Thoracic aorta (tissue), 2 donors: Measurements from ENCODE around the gene PFKL. TPM values are rescaled to one million over a fixed set of nuclear protein-coding genes. Genes with fewer than 3 reads are reported as not detected.

Source experiments
- ATAC-seq: fragments of 150-250 bp; one replicate; pipeline ENCODE4 v1.8.0; 2017; ENCODE audit warnings: low read depth; ENCODE audit not compliant: insufficient number of reproducible peaks, low FRiP score
- DNase-seq: peaks from one replicate; pipeline ENCODE4 v3.0.0-alpha.2; 2020; ENCODE audit warnings: low spot score
- H3K27ac ChIP-seq, 2 donors: fragments of 200-600 bp; sonication (generic); 1 replicate in 1 of 2; 2 replicates in 1 of 2; pipeline ENCODE4 v1.5.1; 2016; ENCODE audit warnings: mild to moderate bottlenecking in 2 of 2, moderate library complexity in 2 of 2
- H3K27me3 ChIP-seq: fragments of 200-600 bp; sonication (generic); replicated peaks from 2 replicates; pipeline ENCODE4 v1.6.0; 2016; ENCODE audit warnings: mild to moderate bottlenecking; ENCODE audit not compliant: insufficient read depth
- H3K36me3 ChIP-seq: fragments of 200-600 bp; sonication (generic); one replicate; pipeline ENCODE4 v1.5.1; 2016
- H3K4me1 ChIP-seq, 2 donors: fragments of 200-600 bp; sonication (generic); 1 replicate in 1 of 2; 2 replicates in 1 of 2; pipeline versions ENCODE4 v1.5.1 to v1.6.0; 2016; ENCODE audit warnings: low read depth in 2 of 2, mild to moderate bottlenecking in 1 of 2; ENCODE audit not compliant: control insufficient read depth in 1 of 2
- H3K4me3 ChIP-seq: fragments of 200-600 bp; sonication (generic); 2 replicates; pipeline ENCODE4 v1.5.1; 2016; ENCODE audit warnings: mild to moderate bottlenecking
- H3K9me3 ChIP-seq: fragments of 200-600 bp; sonication (generic); 2 replicates; pipeline ENCODE4 v1.5.1; 2016
- CTCF ChIP-seq: fragments of 200-600 bp; sonication (generic); IDR thresholded peaks from one replicate; pipeline ENCODE4 v1.5.1; 2019; ENCODE audit warnings: antibody characterized with exemption
- total RNA-seq, 2 donors: library from RNA; depleted of rRNA; stranded (reverse); fragments of >200 nt; gene quantifications; one replicate each; pipeline versions ENCODE4 v1.1.0 to v1.2.3, GENCODE V29; 2016

PFKL gene
- total RNA-seq, 2 donors from 2014 or later = 91.0 to 119 TPM

GRCh38 chr21:44293551-44294231, 6.2 kb upstream of the PFKL start:
- no peak overlapping the region for H3K27ac ChIP-seq
- H3K9me3 ChIP-seq = no peaks in the 10 kb centered on the region
- no peak for DNase-seq
- H3K4me3 ChIP-seq = no peak overlapping the region
- H3K36me3 ChIP-seq = no peaks in the 10 kb centered on the region
- H3K27me3 ChIP-seq = no peaks in the 10 kb centered on the region
- peaks cover 2 to 15% of the 10 kb centered on the region in 2 donors for H3K4me1 ChIP-seq
- ATAC-seq = no peak
- TF ChIP-seq CTCF = no peak

GRCh38 chr21:44294391-44295162, 5.3 kb upstream of the PFKL start:
- no peak for DNase-seq
- H3K4me1 ChIP-seq = peaks cover 7 to 20% of the 10 kb centered on the region in 2 donors
- H3K9me3 ChIP-seq = no peaks in the 10 kb centered on the region
- H3K4me3 ChIP-seq = no peak overlapping the region
- no peaks in the 10 kb centered on the region for H3K36me3 ChIP-seq
- no peak overlapping the region for H3K27ac ChIP-seq
- ATAC-seq = no peak
- no peaks in the 10 kb centered on the region for H3K27me3 ChIP-seq
- TF ChIP-seq CTCF = no peak

- DNase-seq = no peak
- peaks cover 7 to 20% of the 10 kb centered on the region in 2 donors for H3K4me1 ChIP-seq
- H3K9me3 ChIP-seq = no peaks in the 10 kb centered on the region
- no peak for ATAC-seq
- H3K4me3 ChIP-seq = no peak overlapping the region
- no peak for TF ChIP-seq CTCF
- no peaks in the 10 kb centered on the region for H3K36me3 ChIP-seq
- no peak overlapping the region for H3K27ac ChIP-seq
- no peaks in the 10 kb centered on the region for H3K27me3 ChIP-seq
Observed at GRCh38 chr21:44295163-44295573, 4.7 kb upstream of the PFKL start.

GRCh38 chr21:44295646-44296045, 4.2 kb upstream of the PFKL start:
- no peak for TF ChIP-seq CTCF
- Histone ChIP-seq H3K4me1 (peaks cover 7 to 21% of the 10 kb centered on the region in 2 donors), H3K27ac (no peak overlapping the region), H3K36me3 (no peaks in the 10 kb centered on the region), H3K9me3 (no peaks in the 10 kb centered on the region), H3K4me3 (no peak overlapping the region), H3K27me3 (no peaks in the 10 kb centered on the region)
- DNase-seq (no peak), ATAC-seq (no peak)

GRCh38 chr21:44296103-44296519, 3.7 kb upstream of the PFKL start:
- Histone ChIP-seq H3K4me1 (peaks cover 12 to 26% of the 10 kb centered on the region in 2 donors), H3K36me3 (no peaks in the 10 kb centered on the region), H3K27me3 (no peaks in the 10 kb centered on the region), H3K27ac (no peak overlapping the region), H3K4me3 (no peak overlapping the region), H3K9me3 (no peaks in the 10 kb centered on the region)
- DNase-seq (no peak), ATAC-seq (no peak)
- no peak for TF ChIP-seq CTCF
